ENCODE measurements around the gene IPCEF1. TPM values are rescaled to one million over a fixed set of nuclear protein-coding genes. Genes with fewer than 3 reads are reported as not detected.

Gene IPCEF1
- polyA plus RNA-seq, 1 donor from 2014 or later, result 3.9 TPM

GRCh38 chr6:154280521-154280920, 76.1 kb downstream of the IPCEF1 start:
- no peaks in the 10 kb centered on the region for H3K79me2 ChIP-seq (replicated peaks; ENCODE audit: insufficient read depth, low read length)
- no peaks in the 10 kb centered on the region for H3K9me3 ChIP-seq (ENCODE audit: low read length)
- H3K9me2 ChIP-seq (ENCODE audit: insufficient read depth, low read length), result no peaks in the 10 kb centered on the region
- H3K4me3 ChIP-seq (ENCODE audit: low read length), result no peak overlapping the region
- H3K27me3 ChIP-seq (ENCODE audit: insufficient read depth, low read depth, low read length), result no peaks in the 10 kb centered on the region
- H3F3A ChIP-seq (ENCODE audit: insufficient read depth, low read length, poor library complexity, severe bottlenecking), result no peaks in the 10 kb centered on the region
- H3K9ac ChIP-seq (ENCODE audit: low read length), result no peak overlapping the region
- H3K36me3 ChIP-seq (ENCODE audit: insufficient read depth, low read length), result no peaks in the 10 kb centered on the region
- H3K4me2 ChIP-seq (ENCODE audit: low read length), result no peak overlapping the region
- H3K27ac ChIP-seq (ENCODE audit: low read length), result no peak overlapping the region
- H4K20me1 ChIP-seq (ENCODE audit: insufficient read depth), result no peaks in the 10 kb centered on the region
- TF ChIP-seq RAD21 (conservative IDR thresholded peaks at IDR 0.05) (no peak), REST (IDR thresholded peaks at IDR 0.05; ENCODE audit: borderline replicate concordance) (no peak), POLR2AphosphoS5 (IDR thresholded peaks at IDR 0.05) (no peak), EP300 (conservative IDR thresholded peaks at IDR 0.05; ENCODE audit: poor library complexity, severe bottlenecking) (no peak), TAF1 (IDR thresholded peaks at IDR 0.05; ENCODE audit: low read depth) (no peak), EZH2 (IDR thresholded peaks at IDR 0.05; ENCODE audit: borderline replicate concordance, insufficient read depth, low read length, poor library complexity, severe bottlenecking) (no peak), SMC3 (conservative IDR thresholded peaks at IDR 0.05; ENCODE audit: poor library complexity) (no peak), MXI1 (conservative IDR thresholded peaks at IDR 0.05; ENCODE audit: poor library complexity, severe bottlenecking) (no peak)
- TF ChIP-seq, protein P1, sequence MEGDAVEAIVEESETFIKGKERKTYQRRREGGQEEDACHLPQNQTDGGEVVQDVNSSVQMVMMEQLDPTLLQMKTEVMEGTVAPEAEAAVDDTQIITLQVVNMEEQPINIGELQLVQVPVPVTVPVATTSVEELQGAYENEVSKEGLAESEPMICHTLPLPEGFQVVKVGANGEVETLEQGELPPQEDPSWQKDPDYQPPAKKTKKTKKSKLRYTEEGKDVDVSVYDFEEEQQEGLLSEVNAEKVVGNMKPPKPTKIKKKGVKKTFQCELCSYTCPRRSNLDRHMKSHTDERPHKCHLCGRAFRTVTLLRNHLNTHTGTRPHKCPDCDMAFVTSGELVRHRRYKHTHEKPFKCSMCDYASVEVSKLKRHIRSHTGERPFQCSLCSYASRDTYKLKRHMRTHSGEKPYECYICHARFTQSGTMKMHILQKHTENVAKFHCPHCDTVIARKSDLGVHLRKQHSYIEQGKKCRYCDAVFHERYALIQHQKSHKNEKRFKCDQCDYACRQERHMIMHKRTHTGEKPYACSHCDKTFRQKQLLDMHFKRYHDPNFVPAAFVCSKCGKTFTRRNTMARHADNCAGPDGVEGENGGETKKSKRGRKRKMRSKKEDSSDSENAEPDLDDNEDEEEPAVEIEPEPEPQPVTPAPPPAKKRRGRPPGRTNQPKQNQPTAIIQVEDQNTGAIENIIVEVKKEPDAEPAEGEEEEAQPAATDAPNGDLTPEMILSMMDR (IDR thresholded peaks at IDR 0.05; ENCODE audit: poor library complexity, severe bottlenecking), result no peak
- H2AFZ ChIP-seq (ENCODE audit: low read depth, low read length), result no peak overlapping the region

DNA sequence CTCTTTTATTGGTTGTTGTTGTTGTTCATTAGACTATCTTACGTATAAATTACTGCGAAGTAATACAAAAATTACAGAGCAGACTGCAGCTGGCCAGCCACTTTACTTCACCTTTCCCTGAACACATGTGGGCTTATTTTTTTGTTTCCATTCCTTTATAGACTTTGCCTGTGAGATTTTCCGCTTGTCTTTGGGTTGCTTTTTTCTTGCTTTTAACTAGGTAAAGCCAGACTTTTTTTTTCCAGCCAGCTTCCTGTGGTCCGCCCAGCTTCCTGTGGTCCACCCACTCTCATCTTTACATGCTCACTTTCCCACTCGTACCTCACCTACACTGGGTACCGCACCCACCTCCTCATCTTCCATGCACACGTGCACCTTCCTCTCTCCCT, 79.0 kb downstream of the IPCEF1 start:
- H3K4me3 ChIP-seq (ENCODE audit: low read length), result no peak overlapping the region
- no peaks in the 10 kb centered on the region for H3F3A ChIP-seq (ENCODE audit: insufficient read depth, low read length, poor library complexity, severe bottlenecking)
- H3K9me3 ChIP-seq (ENCODE audit: low read length), result no peaks in the 10 kb centered on the region
- H3K4me2 ChIP-seq (ENCODE audit: low read length), result no peak overlapping the region
- no peaks in the 10 kb centered on the region for H3K36me3 ChIP-seq (ENCODE audit: insufficient read depth, low read length)
- no peaks in the 10 kb centered on the region for H4K20me1 ChIP-seq (ENCODE audit: insufficient read depth)
- no peaks in the 10 kb centered on the region for H3K27me3 ChIP-seq (ENCODE audit: insufficient read depth, low read depth, low read length)
- H3K27ac ChIP-seq (ENCODE audit: low read length), result no peak overlapping the region
- H3K9me2 ChIP-seq (ENCODE audit: insufficient read depth, low read length), result no peaks in the 10 kb centered on the region
- no peak overlapping the region for H2AFZ ChIP-seq (ENCODE audit: low read depth, low read length)
- TF ChIP-seq REST (IDR thresholded peaks at IDR 0.05; ENCODE audit: borderline replicate concordance), result no peak
- TF ChIP-seq SMC3 (conservative IDR thresholded peaks at IDR 0.05; ENCODE audit: poor library complexity), result peak; percentile 8
- no peaks in the 10 kb centered on the region for H3K79me2 ChIP-seq (replicated peaks; ENCODE audit: insufficient read depth, low read length)
- H3K9ac ChIP-seq (ENCODE audit: low read length), result no peak overlapping the region
